Upper lobe of left lung (tissue), 4 donors: ENCODE measurements around the gene PGAM2.

Source experiments
- POLR2A ChIP-seq, 4 donors: fragments of 450-650 bp; IDR thresholded peaks; one replicate each; pipeline ENCODE4 v1.5.1; 2016 to 2017; ENCODE audit warnings: antibody characterized with exemption in 4 of 4, mild to moderate bottlenecking in 2 of 4
- TF ChIP-seq, protein P1 (sequence below), 6 experiments: fragments of 450-650 bp in 4 of 6; fragments of 200-600 bp in 2 of 6; sonication (generic) in 2 of 6; IDR thresholded peaks; one replicate each; pipeline ENCODE4 v1.5.1; 2016 to 2019; ENCODE audit warnings: antibody characterized with exemption in 6 of 6

DNA sequence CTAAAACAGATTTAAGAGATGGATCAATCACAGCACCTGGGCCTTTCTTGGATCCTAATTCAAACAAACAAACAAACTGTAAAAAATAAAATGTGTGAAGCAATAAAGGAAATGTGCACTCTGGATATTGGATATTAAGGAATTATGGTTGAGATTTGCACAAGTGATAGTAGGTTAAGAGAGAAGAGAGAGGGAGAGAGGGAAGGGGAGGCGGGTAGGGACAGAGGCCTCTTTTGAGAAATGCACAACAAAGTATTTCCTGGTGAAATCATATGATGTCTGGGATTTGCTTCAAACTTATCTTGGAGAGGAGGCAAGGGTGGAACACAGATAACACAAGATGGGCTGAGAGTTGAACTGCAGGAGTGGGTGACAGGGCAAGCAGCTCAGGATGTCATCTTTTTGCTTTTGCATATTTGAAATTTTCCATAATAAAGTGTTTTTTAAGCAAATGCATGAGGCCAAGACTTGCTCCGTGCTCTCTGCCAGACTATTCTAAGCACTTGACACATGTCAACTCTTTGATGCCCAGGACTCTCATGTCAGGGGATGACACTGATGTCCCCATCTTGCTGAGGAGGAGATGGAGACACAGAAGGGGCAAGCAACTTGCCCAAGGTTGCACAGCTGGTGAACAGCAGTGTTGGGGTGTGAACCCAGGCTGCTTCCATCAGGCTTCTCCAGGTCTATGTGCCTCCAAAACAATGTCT is 29.7 kb upstream of the PGAM2 start:
- TF ChIP-seq, protein P1, sequence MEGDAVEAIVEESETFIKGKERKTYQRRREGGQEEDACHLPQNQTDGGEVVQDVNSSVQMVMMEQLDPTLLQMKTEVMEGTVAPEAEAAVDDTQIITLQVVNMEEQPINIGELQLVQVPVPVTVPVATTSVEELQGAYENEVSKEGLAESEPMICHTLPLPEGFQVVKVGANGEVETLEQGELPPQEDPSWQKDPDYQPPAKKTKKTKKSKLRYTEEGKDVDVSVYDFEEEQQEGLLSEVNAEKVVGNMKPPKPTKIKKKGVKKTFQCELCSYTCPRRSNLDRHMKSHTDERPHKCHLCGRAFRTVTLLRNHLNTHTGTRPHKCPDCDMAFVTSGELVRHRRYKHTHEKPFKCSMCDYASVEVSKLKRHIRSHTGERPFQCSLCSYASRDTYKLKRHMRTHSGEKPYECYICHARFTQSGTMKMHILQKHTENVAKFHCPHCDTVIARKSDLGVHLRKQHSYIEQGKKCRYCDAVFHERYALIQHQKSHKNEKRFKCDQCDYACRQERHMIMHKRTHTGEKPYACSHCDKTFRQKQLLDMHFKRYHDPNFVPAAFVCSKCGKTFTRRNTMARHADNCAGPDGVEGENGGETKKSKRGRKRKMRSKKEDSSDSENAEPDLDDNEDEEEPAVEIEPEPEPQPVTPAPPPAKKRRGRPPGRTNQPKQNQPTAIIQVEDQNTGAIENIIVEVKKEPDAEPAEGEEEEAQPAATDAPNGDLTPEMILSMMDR (IDR thresholded peaks at IDR 0.05) = no peak
- TF ChIP-seq POLR2A (IDR thresholded peaks at IDR 0.05) = no peak
